ENCODE measurements around the gene IZUMO4.

- TF ChIP-seq CTCF (optimal IDR thresholded peaks at IDR 0.05 in 1 of 3, IDR thresholded peaks at IDR 0.05 in 1 of 3, conservative IDR thresholded peaks at IDR 0.05 in 1 of 3; ENCODE audit: extremely low read depth in 1 of 3, insufficient read depth in 2 of 3, low read length in 3 of 3) = no peak
- TF ChIP-seq EZH2 (IDR thresholded peaks at IDR 0.05; ENCODE audit: low read length) = no peak
These were observed 14.7 kb downstream of the IZUMO4 start for GRCh38 chr19:2111425-2111824.

All from keratinocyte (primary cell).